Measurements from ENCODE around the gene MYLK.
A peak's percentile ranks its signal among the peaks of the same experiment; 100 is the strongest.
"Not testable (repeated sequence)": the region's sequence is repeated elsewhere in the genome, so short reads cannot be mapped to it uniquely, and the experiment has no call there.

The MYLK gene

DNA sequence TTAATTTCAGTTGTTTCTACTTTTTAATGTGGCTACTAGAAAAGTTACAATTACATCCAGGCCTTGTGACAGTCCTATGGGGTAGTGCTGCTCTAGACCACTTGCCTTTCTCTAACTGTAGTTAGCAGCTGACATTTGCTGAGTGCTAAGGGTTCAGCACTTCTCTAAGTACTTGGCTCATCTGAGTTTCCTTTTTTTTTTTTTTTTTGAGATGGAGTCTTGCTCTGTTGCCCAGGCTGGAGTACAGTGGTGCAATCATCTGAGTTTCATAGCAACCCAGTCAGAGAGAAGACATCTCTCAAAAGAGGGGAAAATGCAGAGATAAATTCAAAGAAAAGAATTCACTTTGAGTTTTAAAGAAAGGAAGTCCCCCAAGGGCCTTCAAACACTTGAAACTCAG lies 130.8 kb downstream of the MYLK start:
- DNase-seq (ENCODE audit: low spot score) = no peak
- no peak for FAIRE-seq

DNA sequence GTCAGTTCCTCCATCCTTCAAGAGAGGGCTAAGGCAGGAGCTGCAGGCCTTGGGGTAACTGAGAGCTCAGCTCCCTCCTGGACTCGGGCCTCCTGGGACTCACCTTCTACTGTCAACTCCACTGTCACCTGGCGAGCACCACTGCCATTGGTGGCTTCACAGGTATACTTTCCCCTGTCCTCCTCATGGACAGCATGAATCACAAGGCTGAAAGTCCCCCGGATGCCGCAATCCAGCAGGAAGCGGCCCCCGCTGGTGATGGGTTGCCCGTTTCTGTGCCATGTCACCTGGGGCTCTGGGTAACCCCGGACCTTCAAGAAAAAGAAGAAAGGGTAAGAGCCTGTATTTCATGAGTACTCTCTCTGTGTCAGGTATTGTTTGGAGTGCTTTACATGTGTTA lies 131.9 kb downstream of the MYLK start:
- peak; percentile 58 for FAIRE-seq
- DNase-seq (ENCODE audit: low spot score) = no peak

DNA sequence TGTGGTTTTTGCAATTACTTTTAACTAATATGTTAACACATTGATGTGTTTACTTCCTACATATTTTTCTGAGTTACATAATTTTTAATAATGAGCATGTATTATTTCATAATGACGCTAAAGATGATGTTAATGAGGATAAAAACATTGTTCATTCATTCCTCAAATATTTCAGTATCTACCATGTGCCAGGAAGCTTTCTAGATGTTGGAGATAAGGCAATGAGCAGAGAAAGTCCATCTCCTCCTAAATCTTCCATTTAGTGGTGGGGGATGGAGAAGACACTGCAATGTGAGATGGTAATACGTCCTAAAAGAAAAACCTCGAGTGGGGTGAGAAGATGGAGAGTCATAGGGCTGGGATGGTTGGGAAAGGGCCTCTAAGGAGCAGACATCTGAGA lies 132.7 kb downstream of the MYLK start:
- DNase-seq (ENCODE audit: low spot score) (no peak), FAIRE-seq (no peak)

DNA sequence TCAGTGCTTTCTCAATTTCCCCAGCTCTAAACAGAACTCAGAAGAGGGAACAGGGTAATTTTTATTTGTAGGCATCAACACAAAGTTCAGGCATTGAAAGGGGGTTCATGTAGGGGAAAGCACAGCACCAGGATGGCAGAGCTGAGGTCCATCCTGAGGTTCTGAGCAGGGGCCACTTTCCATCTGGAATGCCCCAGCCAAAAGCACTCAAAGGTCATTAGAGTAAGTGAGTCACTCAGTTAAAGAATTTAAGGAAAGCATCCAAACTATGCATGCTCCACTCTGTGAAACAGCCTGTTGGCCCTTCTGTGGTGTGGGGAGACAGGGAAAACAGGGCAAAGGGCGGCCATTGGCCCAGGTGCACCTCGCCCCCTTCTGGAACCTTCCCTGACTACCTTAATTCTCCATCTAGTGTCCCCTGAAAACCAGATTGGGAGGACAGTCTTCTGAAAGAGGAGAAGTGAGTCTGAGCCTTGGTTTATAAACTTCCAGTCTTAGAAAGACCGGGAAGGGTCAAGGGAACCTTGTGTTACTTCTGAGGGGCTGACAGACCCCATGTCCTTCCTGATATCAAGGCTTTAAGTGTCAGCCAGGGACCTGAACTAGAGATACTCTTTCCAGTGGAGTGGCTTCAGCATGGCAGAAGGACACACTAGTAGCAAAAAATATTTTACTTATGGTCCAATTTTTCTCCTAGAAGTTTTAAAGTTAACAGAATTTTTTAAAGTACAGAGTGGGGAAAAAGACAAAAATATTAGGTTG lies 133.3 kb downstream of the MYLK start:
- FAIRE-seq (peak; percentile 86), DNase-seq (ENCODE audit: low spot score) (peak; percentile 88)

DNA sequence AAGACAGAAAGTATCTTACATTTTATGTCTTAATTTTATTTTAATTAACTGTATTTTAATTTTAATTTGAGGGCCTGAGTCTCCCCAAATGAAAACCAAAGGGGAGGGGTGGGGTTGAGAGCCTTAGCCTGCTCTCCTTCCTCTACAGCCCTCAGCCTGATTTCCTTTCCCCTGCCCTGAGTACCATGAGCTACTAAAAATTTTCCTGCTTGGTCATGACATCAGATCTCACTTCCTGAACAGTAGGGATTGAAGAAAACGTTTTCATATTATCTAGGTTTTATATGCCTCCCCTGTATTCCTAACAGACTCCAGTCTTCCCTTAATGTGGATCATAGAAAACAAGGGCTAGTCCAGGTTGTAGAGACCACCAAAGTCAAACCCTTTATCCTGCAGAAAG lies 133.9 kb downstream of the MYLK start:
- FAIRE-seq = no peak
- DNase-seq (ENCODE audit: low spot score) = peak; percentile 41

DNA sequence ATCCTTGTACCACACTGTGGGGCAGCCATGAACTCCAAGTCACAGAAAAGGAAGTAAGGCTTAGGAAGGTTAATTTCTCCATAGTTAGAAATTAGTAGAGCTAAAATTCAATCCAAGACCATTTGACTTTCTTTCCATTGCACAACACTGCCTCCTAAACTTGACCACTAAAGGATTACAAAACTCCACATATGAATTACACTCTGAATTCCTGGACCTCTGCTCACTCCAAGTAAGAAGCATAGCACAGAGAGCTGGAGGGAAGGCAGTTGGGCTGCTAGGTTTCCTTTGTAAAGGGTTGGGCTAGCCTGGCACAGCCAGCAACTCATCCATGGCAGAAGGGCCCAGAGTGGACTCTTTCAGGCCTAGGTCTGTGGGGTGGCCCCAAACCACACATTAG lies 134.4 kb downstream of the MYLK start:
- DNase-seq (ENCODE audit: low spot score) = peak; percentile 42
- peak; percentile 56 for FAIRE-seq

DNA sequence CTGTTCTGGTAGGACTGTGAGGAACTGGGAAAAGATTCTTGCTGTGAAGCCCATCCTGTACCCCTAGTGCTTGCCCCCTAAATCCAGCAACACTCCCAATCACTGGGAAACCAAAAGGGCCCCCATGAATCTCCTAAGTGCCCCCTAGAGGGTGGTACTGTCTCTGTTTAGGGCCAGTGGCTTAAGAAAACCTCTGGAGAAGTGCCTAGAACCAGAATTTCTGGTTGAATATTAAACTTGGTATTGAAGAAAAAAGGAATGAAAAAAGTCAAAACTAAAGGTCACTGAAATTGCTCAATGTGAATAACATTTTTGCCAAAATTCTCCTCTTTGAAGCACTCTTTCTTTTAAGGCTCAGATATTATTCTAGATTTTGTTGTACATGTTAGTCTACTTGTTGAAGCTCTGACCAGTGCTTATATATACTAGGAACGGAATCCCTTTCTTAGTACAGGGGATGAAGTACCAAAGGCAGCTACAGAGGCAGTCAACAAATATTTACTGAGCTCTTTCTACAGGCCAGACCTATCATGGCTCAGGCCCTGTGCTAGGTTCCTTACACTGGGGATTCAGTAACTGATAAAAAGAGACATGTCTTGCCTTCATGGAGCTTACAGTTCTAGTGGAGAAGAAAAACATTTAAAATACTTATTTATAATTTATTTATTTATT lies 138.8 kb downstream of the MYLK start:
- no peak for FAIRE-seq

DNA sequence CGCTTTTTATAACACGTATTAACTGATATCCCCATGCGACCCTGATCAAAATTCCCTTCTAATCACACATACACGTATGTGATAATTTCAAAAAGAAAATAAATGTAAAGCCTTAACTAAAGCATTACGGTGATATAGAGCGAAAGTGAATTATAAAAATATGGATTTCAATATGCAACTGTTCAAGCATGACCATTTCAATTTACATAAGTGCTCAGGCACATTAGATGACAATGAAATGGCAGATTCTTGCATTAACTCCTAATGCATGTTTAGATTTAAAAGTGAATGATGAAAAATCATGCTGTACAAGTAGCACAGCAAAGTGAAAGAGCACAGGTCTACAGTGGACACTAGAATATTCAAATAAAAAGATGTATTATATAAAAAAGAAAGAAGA lies 140.1 kb downstream of the MYLK start:
- DNase-seq (ENCODE audit: low spot score) (no peak), FAIRE-seq (no peak)

More for the DNA sequence above, 138.8 kb downstream of the MYLK start:
- DNase-seq (ENCODE audit: low spot score) = no peak

DNA sequence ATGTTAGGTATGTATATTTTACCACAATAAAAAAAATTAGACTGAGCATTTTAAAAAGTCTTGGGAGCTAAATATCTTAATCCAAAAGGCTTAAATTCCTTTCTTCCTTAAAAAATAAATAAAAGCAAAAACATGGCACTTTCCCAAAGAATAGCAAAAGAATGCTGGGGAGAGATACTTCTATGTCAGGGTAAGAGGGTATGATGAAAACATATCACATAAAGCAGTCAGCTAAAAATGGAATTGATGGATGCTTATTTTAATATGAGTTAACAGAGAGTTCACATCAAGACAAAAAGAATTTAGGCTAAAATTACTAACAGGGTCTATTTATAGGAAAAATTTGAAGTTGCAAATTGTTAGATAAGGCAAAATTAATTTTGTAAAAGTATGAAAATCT lies 141.0 kb downstream of the MYLK start:
- FAIRE-seq (no peak), DNase-seq (ENCODE audit: low spot score) (no peak)

DNA sequence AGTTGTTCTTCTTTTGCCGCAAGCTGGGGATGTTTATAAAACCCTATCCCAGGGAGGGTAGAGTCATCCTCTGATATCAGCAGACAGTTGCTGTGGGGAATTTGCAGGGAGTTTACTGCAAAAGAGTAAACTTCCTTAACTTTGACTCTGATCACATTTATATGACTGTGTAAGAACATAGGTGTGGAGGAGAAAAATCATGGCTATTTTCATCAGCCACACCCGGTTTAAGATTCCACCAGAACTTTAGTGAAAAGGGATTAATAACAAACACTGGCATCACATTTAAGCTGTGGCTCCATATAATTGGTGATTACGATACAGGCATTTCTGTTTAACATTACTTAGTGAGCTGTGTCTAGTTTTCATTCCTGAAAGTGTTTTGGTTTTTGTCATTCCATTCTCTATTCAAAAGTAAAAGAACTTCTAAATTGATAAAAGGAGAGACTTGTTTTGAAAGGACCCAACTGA lies 143.1 kb downstream of the MYLK start:
- DNase-seq (ENCODE audit: low spot score) (no peak), FAIRE-seq (no peak)

DNA sequence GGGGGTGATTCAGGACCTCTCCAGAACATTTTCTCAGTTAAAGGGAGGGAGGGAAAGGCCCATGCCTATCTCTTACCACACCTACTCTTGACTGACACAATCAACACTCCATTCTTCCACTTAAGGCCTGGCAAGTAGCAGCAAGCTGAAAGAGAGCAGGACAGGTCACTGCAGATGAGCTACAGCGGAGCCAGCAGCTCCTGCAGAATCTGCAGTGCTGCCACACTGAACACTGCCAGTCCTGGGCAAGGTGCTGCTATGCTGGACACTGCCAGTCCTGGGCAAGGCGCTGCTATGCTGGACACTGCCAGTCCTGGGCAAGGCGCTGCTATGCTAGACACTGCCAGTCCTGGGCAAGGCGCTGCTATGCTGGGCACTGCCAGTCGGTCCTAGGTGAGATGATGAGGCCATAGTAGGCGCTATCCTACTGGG lies 143.7 kb downstream of the MYLK start:
- peak; percentile 50 for FAIRE-seq

DNA sequence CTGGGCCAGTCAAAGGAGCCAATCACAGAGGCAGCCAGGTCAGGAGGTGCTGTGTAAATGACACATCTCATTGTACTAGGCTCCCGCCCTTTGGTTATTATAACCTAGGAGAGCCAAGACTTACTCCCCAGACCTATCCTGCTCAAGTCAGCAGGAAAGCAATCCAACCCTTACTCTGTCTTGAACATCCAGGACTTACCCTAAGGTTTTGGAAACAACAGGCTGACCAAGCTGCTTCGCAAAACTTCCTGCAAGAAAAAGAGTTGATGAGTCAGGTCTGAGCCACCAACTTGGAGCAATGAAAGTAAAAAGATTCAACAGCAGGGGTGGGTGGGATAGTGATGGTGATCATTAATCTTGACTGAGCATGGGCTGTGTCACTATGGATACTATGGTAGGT lies 144.4 kb downstream of the MYLK start:
- FAIRE-seq (peak; percentile 58), DNase-seq (ENCODE audit: low spot score) (no peak)

More for the DNA sequence above, 143.7 kb downstream of the MYLK start:
- no peak for DNase-seq (ENCODE audit: low spot score)

DNA sequence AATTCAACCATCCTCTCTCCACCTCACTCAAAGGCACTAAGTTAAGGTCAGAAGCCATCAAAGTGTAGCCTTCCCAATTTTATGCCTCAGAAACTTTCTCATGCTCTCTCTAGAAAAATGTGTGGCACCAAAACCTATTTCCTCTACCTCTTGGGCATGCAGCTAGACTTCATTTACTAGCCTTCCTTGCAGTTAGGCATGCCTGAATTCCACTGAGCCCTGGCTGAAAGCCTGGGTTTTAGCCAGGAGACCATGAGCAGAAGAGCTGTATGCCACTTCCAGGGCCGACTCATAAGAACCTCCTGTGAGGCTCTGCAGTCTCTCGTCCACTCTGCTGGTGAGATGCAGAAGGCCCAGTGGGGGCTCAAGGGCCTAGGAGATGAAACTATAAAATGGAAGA lies 145.0 kb downstream of the MYLK start:
- FAIRE-seq (no peak), DNase-seq (ENCODE audit: low spot score) (no peak)

DNA sequence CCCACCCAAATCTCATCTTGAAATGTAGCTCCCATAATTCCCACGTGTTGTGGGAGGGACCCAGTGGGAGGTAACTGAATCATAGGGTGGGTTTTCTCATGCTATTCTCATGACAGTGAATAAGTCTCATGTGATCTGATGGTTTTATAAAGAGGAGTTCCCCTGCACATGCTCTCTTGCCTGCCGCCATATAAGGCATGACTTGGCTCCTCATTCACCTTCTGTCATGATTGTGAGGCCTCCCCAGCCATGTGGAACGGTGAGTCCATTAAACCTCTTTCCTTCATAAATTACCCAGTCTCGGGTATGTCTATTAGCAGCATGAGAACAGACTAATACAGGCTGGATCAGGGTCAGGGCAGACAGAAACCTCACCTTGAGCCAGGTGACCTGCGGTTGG lies 145.6 kb downstream of the MYLK start:
- FAIRE-seq; DNase-seq (ENCODE audit: low spot score): not testable (repeated sequence)

DNA sequence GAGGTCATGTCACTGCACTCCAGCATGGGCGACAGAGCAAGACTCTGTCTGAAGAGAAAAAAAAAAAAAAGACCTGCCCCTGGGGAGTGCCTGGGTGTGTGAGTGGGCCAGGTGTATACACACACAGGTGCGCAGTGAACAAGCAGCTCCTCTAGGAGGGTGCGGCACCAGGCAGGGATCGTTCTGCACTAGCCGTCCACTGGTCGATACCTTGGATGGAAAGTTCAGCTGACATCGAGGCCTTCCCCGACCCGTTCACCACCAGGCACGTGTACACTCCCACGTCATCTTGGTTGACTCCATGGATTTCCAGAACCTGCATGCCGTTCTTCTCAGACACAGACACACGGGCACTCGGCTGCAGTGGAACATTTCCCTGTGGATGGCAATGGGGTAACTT lies 147.0 kb downstream of the MYLK start:
- DNase-seq (ENCODE audit: low spot score) (no peak), FAIRE-seq (peak; percentile 87)

DNA sequence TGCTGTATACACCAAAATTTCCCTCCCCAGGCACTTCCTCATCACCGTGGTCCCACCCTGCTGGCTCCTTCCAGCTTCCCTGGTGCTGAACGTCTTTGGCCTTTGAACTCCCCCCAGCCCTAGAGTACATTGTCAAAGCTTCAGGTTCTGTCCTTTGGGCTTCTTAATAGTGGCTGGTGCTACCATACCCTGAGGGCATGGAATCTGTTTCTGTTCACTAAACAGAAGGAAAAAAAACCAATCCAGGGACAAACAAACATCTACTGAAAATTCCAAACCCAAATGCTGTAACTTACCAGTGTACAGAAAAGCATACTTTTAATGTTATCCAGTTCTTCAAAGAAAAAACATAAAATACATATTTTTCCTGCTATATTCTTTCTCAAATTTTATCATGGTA lies 148.7 kb downstream of the MYLK start:
- DNase-seq (ENCODE audit: low spot score) = no peak
- no peak for FAIRE-seq

DNA sequence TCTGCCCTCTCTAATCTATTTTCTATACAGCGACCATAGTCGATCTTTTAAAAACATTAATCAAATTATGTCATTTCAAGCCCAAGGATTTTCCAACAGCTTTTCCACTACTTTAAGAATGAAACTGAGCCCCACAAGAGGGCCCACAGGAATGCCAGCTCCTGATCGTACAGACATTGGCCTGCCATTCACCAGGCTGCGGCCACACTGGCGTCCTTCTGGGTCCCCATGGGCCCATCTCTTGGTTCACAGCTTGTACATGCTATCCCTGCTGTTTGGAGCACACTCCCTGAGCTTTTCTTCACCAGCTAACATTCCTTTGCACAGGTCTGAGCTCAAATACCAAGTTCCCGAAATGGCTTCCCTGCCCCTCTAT lies 149.6 kb downstream of the MYLK start:
- FAIRE-seq (peak; percentile 62), DNase-seq (ENCODE audit: low spot score) (peak; percentile 27)

DNA sequence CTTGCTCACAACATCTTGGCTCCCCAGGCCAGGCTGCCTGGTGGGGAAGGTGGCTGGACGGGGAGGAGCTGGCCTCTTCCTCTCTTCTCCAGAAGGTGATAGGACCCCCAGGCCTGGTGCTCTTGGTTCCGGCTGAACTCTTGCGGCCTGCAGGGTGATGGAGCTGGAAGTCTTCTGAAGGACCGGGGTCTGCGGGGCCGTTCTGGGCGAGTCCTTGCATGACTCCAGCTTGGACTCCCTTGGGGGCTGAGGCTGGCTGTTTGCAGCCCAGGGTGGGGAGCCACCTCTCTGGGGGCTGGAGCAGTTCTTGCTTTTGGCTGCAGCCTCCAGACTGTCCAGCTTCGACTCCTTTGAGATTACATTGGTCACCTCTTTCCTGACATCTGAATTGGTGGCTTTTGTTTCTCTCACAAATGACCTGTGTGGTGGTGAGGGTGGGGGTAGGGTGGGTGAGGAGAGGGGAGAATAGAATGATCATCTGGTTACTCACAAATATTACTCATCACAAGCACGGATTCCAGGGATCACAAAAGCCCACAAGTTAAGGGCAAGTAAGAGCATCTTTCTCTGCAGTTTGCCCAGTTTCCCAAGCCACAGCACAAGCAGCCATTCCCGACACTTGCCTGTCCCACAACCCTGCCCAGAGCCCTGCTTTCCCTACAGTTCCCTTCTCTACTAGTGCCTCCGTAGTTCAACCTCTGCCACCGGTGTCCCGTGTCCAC lies 150.2 kb downstream of the MYLK start:
- FAIRE-seq = peak; percentile 86
- DNase-seq (ENCODE audit: low spot score) = peak; percentile 88

DNA sequence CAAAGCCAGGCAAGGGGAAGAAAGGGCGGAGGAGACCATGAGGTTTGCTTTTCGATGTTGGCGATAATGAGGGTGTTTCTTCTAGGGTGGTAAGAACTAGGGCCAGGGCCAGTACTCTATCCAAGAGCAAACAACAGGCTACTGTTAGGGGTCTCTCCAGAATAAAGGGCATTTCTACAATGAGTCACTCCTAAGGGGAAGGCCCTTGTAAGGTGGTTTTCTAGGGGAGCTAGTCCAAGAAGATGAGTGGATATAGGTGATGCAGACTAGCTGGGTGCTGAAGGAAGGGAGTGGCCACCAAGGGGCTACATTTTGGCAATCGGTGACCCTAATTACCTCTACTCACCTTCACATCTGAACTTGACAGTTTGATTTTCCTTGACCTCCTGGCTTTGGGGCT lies 150.8 kb downstream of the MYLK start:
- DNase-seq (ENCODE audit: low spot score) (peak; percentile 20), FAIRE-seq (peak; percentile 5)

DNA sequence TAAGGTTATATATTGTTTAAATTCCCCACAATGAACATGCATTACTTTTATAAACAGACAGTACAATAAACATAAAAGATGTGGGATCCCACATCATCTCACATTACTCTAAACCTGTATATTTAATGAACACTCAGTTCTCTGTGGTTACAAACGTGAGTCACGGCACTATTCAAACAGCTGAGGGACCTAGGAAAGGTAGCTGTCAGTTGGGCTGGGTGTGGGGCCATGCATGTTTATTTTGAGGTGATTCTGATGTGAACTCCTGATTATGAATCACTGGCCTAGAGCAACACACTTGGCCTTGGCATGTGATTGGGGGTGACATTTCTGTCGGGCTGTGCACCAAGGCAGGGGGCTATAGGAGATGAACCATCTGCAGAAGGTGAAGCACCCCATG lies 151.7 kb downstream of the MYLK start:
- FAIRE-seq = peak; percentile 95
- peak; percentile 85 for DNase-seq (ENCODE audit: low spot score)

DNA sequence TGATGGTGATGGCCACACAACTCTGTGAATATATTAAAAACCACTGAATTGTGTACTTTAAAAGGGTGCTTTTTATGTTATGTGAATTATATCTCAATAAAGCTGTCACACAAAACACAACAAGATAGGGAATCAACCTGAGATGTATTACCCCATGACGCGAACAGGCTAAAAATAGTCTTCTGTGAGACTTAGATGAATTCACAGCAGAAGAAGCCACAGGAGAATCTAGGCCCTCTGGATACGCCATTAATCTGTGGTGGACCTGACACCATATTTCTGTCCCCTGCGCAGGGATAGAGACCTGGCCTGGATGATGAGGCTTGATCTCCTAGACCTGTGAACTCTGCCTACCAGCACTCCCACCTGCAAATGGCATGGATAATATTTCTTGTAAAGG lies 153.3 kb downstream of the MYLK start:
- FAIRE-seq = no peak
- DNase-seq (ENCODE audit: low spot score) = no peak

DNA sequence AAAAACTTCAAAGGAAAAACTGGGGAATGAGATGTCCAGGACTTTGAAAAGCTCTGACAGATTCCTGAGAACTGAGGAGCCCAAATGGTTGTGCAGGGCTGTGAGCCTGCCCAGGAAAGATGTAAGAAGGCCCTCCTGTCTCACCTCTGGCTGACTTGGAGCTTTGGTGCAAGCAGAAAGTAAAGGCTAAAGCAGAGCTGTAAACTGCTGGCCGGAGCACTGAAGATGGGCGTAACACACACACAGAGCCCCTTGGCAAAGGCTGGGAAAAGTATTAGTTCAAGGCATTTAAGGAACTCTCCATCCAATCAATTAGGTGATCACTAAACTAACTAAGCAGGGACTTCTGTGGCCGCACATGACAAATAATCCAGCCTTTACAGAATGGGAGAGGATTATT lies 155.1 kb downstream of the MYLK start:
- DNase-seq (ENCODE audit: low spot score) (no peak), FAIRE-seq (no peak)
